SK-N-MC (cell line): ENCODE measurements around the gene DNAJB9.

Experiments
- DNase-seq: peaks from one replicate; pipeline ENCODE4 v3.0.0-alpha.2; 2011; ENCODE audit warnings: low read depth, low spot score
- H3K27ac ChIP-seq: fragments of 200-600 bp; sonication (generic); 2 replicates; pipeline ENCODE4 v1.5.1; 2016; ENCODE audit warnings: mixed run types
- H3K36me3 ChIP-seq: fragments of 200-600 bp; sonication (generic); 2 replicates; pipeline ENCODE4 v1.6.1; 2017; ENCODE audit warnings: antibody characterized with exemption, low read length, mixed read lengths; ENCODE audit not compliant: insufficient read depth
- H3K4me3 ChIP-seq: fragments of 200-600 bp; sonication (generic); 2 replicates; pipeline ENCODE4 v1.5.1; 2016
- H3K9ac ChIP-seq: fragments of 200-600 bp; sonication (generic); 2 replicates; pipeline ENCODE4 v1.8.0; 2017; ENCODE audit warnings: mixed run types, mixed read lengths; ENCODE audit not compliant: insufficient read length
- H3K9me3 ChIP-seq: fragments of 200-600 bp; sonication (generic); 2 replicates; pipeline ENCODE4 v1.6.1; 2017; ENCODE audit warnings: low read depth, mild to moderate bottlenecking, antibody characterized with exemption, low read length, moderate library complexity, mixed read lengths
- EZH2 ChIP-seq: fragments of 200-600 bp; sonication (generic); IDR thresholded peaks from one replicate; pipeline ENCODE4 v1.6.1; 2017; ENCODE audit warnings: antibody characterized with exemption
- FOXP2 ChIP-seq: optimal IDR thresholded peaks from 2 replicates; pipeline ENCODE3; 2011; ENCODE audit warnings: mild to moderate bottlenecking, moderate library complexity; ENCODE audit not compliant: insufficient read depth; ENCODE audit errors: extremely low read length, control extremely low read depth
- POLR2AphosphoS5 ChIP-seq: IDR thresholded peaks from 2 replicates; pipeline ENCODE4 v1.6.1; 2012; ENCODE audit warnings: mild to moderate bottlenecking, low read depth, low read length, borderline replicate concordance

DNAJB9 gene

DNA sequence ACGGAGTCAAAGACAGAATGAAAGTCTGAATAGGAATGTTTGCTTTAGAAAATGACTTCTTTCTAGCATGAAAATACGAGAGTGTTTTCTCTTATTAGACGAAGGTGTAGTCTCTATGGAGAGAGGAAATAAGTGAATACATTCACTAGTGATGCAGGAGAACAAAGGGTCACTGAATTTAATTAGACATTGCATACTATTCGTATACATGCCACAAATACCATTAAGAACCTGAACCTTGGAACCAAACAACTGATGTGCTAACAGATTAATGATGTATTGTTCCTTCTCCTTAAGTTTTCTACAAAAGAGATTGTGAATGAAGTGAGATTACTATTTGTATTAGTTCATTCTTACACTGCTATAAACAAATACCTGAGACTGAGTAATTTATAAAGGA, 10.4 kb upstream of the DNAJB9 start:
- H3K9me3 ChIP-seq, result peaks cover 6% of the 10 kb centered on the region; the same call in 1 of the 2 replicates
- no peak for DNase-seq
- H3K9ac ChIP-seq, result no peak overlapping the region
- no peak overlapping the region for H3K4me3 ChIP-seq
- peaks cover 8% of the 10 kb centered on the region for H3K36me3 ChIP-seq
- no peak overlapping the region for H3K27ac ChIP-seq
- TF ChIP-seq EZH2, result no peak
- no peak for TF ChIP-seq FOXP2
- TF ChIP-seq POLR2AphosphoS5, result no peak

DNA sequence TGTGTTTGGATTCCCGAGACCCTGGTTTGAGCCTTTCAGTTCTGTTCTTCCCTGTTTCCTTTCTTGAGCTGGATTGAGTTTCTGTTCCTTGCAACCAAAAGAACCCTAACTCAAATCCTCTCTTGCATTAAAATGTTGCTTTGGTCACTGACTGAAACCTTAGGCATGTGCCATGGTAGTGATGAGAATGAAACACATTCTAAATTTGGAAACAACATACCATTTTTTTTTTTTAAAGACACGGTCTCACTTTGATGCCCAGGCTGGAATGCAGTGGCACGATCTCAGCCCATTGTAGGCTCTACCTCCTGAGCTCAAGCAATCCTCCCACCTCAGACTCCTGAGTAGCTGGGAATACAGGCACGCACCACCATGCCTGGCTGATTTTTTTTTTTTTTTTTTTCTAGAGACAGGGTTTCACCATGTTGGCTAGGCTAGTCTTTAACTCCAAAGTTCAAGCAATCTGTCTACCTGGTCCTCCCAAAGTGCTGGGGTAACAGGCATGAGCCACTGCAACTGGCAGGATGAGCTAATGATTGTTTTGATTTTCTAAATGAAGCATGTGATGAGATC, 8.5 kb upstream of the DNAJB9 start:
- no peak for DNase-seq
- Histone ChIP-seq H3K4me3 (no peak overlapping the region), H3K27ac (no peak overlapping the region), H3K9me3 (peaks cover 6% of the 10 kb centered on the region; the same call in 1 of the 2 replicates), H3K9ac (no peak overlapping the region), H3K36me3 (peaks cover 27% of the 10 kb centered on the region)
- TF ChIP-seq FOXP2 (no peak), POLR2AphosphoS5 (no peak), EZH2 (no peak)

DNA sequence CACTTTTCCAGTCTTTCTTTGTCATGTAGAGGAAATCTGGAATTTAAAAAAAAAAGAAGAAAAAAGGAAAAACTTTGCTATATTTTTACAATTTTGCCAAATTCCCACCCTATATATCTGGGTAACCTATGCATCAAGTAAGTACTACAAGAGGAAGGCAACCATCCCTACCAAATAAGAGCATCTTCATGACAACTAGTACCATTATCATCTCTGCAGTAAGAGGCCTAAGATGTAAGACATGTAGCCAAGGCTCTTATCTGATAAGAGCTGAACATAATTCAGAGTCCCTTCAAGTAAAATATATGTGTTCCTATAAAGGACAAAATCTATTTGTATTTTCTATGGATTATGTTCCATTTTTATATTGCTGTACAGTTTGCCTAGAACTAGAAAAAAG, 3.7 kb upstream of the DNAJB9 start:
- Histone ChIP-seq H3K9me3 (no peaks in the 10 kb centered on the region), H3K36me3 (peaks cover 44% of the 10 kb centered on the region), H3K9ac (no peak overlapping the region), H3K4me3 (no peak overlapping the region), H3K27ac (no peak overlapping the region)
- TF ChIP-seq FOXP2 (no peak), EZH2 (no peak), POLR2AphosphoS5 (no peak)
- no peak for DNase-seq

DNA sequence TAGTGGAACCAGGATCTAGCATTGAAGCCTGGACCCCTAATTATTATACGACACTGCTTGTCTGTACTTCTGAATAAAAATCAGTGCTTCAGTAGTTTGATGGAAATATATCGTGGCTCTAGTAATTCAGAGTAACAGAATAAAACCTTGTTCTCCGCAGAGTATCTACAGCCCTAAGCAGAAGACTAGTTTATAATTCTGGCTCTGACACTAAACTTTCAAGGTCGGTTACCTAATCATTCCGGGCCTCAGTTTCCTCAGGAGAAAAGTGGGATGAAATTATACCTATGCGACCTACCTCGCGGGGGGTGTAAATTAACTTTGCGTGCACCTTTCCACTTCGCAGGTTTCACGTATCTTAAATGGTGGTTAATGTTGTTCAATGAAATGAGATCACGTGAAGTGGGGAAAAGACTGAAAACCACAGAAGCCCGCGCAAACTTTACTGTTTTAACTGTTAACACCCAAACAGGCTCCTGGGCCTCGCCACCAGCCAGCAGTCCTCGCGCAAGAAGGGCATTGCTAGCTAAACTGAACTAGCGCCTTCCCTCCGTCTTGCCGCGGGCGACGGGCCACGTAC, 783 bp upstream of the DNAJB9 start:
- H3K36me3 ChIP-seq, result peaks cover 57% of the 10 kb centered on the region
- no peak for DNase-seq
- H3K9me3 ChIP-seq, result no peaks in the 10 kb centered on the region
- peak overlapping the region; percentile 90 for H3K4me3 ChIP-seq
- peak overlapping the region; percentile 96 for H3K9ac ChIP-seq
- TF ChIP-seq POLR2AphosphoS5, result no peak
- TF ChIP-seq EZH2, result no peak
- no peak for TF ChIP-seq FOXP2
- H3K27ac ChIP-seq, result peak overlapping the region; percentile 85

DNA sequence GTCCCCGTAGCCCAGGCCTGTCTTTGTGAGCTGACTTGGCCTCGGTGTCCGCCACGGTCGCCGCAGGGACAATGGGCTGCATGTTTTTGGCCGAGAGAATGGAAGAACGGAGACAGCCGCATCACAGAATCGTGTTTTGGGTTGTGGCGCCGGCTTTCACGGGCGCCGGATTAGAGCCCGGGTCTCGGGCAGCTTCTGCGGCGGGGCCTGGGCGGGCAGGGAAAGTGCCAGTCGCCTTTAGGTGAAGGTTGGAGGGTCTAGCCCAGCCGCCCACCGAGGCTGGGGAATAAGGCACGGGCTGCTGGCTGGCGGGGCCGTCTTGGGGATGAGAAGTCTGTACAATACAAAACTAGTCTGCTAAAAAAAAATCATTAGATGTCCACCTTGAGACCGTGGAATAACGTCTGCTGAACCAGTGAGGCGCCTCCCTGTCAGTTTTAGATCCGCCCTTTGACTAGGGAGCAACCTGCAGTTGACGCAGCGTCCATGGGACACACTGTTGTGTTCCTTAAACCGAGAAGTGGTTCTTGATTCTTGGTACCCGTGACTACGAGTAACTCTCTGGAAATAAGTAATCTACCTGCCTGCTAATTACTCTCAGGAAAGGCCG, 577 bp downstream of the DNAJB9 start:
- Histone ChIP-seq H3K9me3 (no peaks in the 10 kb centered on the region), H3K9ac (peak overlapping the region; percentile 90), H3K36me3 (peaks cover 44% of the 10 kb centered on the region), H3K27ac (peak overlapping the region; percentile 56), H3K4me3 (peak overlapping the region; percentile 90)
- no peak for DNase-seq
- TF ChIP-seq EZH2, result no peak
- no peak for TF ChIP-seq POLR2AphosphoS5
- TF ChIP-seq FOXP2, result no peak

DNA sequence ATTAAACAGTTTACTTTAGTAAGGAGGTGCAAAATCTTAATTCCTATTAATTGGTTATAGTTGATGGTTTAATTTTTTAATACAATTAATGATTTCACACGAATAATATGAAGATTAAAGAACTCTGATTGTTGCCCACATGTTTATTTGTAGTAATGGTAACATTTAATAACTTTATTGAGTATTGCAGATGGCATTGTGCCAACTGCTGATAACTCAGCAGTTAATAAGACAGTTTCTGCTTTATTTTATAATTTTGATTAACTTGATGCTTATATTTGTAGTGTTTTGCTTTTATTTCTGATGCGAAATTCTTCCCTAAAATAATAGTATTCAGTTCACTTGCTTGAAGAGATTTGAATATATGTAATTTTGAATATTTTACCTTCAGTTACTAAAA, 2.8 kb downstream of the DNAJB9 start:
- peaks cover 25% of the 10 kb centered on the region for H3K36me3 ChIP-seq

DNA sequence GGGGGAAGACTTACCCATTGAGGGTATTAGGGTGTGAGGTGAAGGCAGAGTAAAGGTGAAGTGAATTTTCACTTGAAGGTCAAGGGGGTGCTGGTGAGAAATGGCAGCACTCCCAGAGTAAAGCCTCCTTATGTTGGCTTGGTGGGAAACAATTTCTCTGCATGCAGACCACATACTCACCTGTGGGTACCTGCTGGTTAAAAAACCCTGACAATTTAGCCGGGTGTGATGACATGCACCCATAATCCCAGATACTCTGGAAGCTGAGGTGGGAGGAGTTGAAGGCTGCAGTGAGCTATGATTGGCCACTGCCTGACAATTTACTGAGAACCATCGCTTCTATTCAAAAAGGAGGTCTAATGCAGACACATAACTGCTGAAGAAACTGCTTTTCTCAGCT, 5.5 kb downstream of the DNAJB9 start:
- no peak for DNase-seq
- H3K36me3 ChIP-seq, result peaks cover 18% of the 10 kb centered on the region
- H3K4me3 ChIP-seq, result no peak overlapping the region
- TF ChIP-seq FOXP2, result no peak
- H3K9ac ChIP-seq, result no peak overlapping the region
- no peak overlapping the region for H3K27ac ChIP-seq
- H3K9me3 ChIP-seq, result no peaks in the 10 kb centered on the region

More for the DNA sequence above, 2.8 kb downstream of the DNAJB9 start:
- no peak overlapping the region for H3K27ac ChIP-seq
- DNase-seq, result no peak
- no peaks in the 10 kb centered on the region for H3K9me3 ChIP-seq
- H3K9ac ChIP-seq, result no peak overlapping the region
- TF ChIP-seq EZH2 (no peak), FOXP2 (no peak), POLR2AphosphoS5 (no peak)
- no peak overlapping the region for H3K4me3 ChIP-seq

DNA sequence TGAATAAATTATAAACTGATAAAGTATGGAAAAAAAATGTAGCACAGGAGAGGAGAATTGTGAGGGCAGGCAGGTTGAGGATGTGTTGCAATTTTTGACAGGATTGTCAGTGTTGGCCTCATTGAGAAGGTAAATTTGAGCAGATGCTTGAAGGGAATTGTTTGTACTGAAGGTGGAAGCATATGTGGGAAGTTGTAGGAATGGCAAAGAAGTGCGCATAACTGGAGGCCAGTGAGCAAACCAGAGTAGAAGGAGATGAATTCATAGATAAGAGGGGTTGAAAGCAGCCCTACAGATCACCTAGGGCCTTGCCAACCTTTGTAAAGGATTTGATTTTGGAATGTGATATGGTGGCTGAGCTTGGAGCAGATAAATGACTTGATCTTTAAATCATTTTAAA, 6.4 kb downstream of the DNAJB9 start:
- TF ChIP-seq EZH2, result no peak
- no peak for TF ChIP-seq FOXP2
- TF ChIP-seq POLR2AphosphoS5, result no peak
- H3K36me3 ChIP-seq, result peaks cover 18% of the 10 kb centered on the region
- no peak overlapping the region for H3K4me3 ChIP-seq
- H3K9me3 ChIP-seq, result no peaks in the 10 kb centered on the region
- no peak for DNase-seq
- H3K9ac ChIP-seq, result no peak overlapping the region
- no peak overlapping the region for H3K27ac ChIP-seq

DNA sequence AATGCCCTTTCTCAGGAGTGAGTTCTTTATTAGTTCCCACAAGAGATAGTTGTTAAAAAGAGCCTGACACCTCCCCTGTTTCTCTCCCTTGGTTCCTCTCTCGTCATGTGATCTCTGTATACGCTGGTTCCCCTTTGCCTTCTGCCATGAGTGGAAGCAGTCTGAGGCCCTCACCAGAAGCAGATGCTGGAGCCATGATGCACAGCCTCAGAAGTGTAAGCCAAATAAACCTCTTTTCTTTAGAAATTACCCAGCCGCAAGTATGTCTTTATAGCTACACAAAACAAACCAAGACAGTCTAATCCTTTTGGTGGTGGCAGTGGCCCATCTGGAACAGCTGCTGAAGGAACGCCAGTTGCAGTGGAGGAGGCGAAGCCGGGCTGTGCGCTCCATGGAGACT, 9.3 kb downstream of the DNAJB9 start:
- no peak overlapping the region for H3K4me3 ChIP-seq
- no peak overlapping the region for H3K9ac ChIP-seq
- peaks cover under 1% of the 10 kb centered on the region for H3K36me3 ChIP-seq
- TF ChIP-seq POLR2AphosphoS5 (no peak), FOXP2 (no peak), EZH2 (no peak)
- DNase-seq, result no peak
- H3K27ac ChIP-seq, result no peak overlapping the region
- H3K9me3 ChIP-seq, result no peaks in the 10 kb centered on the region
